ENCODE measurements around the gene SFMBT1.
A peak's percentile ranks its signal among the peaks of the same experiment; 100 is the strongest.

Gene SFMBT1

GRCh38 chr3:52915294-52915693 is 130.6 kb downstream of the SFMBT1 start:
- no peak for DNase-seq

- DNase-seq: no peak
Measured at GRCh38 chr3:52912885-52913731, 132.8 kb downstream of the SFMBT1 start.

DNA sequence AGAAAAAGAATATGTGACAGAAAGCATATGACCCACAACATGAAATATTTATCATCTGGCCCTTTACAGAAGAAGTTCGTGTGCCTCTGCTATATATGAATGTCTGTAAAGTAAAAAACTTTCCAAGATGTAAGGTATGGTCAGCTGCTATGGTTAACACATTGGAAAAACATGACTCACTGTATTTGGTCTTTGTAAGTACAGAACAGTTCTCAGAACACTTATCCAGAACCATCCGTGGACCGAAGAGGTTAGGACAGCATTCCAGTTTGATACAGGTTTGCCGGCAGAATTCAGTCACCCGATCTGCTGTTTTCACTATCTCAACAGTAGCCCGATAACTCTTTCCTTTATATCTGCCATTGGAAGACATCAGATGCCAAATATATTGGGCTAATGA is 135.1 kb downstream of the SFMBT1 start:
- DNase-seq: no peak

GRCh38 chr3:52907497-52907896 is 138.4 kb downstream of the SFMBT1 start:
- no peak for DNase-seq

DNA sequence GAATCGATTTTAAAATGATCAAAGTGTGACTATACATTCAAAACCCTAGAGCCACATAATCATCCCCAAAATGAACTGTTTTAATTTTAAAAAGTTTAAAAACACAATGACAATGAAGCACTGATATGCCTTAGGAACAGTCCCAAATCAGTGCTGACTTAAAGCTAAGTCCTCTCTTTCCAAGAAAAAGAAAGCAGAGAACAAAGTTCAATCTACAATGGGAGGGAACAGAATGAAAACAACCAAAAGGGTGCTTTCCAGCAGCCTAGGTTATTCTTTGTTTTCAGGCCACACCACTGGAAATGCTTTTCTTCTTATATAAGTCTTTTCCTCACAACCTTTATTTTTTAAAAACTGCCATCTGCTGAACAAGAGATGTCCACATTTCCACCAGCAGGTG is 141.3 kb downstream of the SFMBT1 start:
- no peak for DNase-seq

GRCh38 chr3:52904000-52904399 is 141.9 kb downstream of the SFMBT1 start:
- no peak for DNase-seq

DNA sequence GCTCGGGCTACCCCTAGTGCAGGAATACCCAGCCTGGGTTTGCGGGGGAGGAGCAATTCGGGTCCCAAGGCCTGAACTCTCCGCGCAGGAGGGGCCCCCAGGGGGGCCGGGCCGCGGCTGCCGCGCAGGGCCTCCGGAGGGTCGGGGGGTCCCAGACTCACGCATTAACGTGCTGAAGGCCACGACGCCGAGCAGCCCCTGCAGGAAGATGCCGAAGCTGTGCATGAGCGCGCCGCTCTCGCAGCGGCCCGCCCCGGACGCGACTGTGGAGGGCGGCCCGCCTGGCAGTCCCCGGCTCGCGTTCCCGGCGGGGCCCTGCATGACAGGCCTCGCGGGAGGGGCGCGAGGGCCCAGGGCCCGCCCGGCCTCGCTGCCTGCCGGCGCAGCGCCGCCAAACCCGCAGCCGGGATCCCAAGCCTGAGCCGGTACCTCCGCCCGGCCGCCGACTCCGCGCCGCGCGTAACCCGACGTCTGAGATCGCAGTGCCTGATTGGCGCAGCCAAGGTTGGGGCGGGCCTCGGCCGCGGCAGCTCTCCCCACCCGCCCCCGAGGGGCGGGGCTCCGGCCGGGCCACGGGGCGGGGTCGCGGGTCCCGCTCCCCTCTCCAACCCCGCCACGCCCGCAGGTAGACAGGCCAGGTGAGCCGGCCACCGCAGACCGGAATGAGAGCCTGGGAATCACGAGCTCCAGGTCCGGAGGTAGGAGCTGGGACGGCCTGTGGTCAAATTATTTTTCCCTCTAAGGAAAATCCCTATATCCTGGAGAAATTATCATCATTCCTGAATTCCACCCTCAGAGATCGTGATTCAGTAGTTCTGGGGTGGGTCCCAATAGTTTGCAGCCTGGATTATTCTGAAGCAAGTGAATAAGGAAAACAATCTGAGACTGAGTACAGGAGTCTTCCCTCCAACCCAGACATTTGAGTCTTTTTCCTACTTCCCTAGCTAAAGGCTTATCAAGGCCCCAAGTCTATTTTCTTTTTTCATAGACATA is 148.4 kb downstream of the SFMBT1 start, which contains the start of gene STIMATE:
TSS of gene STIMATE (minus strand) at position 419 of the 993 bp plus-strand sequence. CDS start at position 321, 98 bp downstream.
- peak; percentile 60 for DNase-seq

DNA sequence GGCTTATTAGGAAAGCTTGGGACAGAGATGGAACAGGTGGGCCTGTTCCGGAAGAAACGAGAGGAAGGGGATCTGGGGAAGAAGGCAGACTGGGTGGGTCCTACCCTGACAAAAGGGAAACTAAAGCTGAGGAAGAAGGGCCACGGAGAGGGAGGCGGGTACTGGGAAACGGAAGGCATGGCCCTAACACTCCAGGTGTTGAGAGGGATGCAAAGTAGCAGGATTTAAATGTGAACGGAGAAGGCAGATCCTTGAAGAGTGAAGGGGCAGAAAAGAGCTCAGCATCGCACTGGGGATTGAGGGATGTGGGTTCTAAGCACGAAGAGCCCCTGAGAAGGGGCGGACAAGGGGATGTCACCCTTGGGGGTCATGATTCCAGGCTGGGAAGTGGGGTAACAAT is 149.3 kb downstream of the SFMBT1 start:
- DNase-seq: no peak

GRCh38 chr3:52896151-52896550 is 149.7 kb downstream of the SFMBT1 start:
- DNase-seq: no peak

DNA sequence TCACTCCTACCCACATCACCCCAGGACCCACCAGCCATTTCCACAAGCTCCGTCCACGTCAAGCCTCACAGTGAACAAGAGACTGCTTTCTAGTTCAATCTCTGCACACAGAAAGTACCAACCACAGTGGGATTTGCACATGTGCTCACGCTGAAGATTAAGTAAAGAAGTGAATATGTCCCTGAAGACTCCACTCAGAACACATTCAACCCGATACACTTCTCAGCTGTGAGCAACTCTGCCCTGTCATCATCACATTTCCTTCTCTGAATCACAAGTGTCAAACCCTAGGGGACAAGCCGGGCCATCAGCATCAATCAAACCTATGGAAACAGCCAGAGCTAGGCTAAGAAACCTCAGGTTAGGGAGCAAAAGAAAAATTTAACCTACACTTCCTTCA is 150.5 kb downstream of the SFMBT1 start:
- DNase-seq: no peak

DNA sequence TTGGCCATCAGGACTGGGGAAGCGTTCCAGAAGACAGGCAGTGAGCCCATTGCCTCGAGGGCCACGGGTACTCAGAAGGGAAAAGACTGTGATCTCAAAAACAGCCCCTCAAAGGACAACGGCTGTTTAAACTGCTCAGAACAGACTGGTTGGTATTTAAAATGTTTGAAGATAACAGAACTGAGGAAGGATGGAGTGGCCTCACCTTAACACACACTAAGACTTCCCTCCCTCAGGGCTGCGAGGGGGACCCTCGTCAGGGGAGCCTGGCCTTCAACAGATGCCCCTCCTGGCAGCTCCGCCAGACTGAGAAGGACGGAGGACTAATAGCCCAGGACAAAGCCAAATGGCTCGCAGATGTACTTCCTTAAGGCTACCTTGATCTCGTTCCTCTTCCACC is 151.1 kb downstream of the SFMBT1 start:
- DNase-seq: no peak

DNA sequence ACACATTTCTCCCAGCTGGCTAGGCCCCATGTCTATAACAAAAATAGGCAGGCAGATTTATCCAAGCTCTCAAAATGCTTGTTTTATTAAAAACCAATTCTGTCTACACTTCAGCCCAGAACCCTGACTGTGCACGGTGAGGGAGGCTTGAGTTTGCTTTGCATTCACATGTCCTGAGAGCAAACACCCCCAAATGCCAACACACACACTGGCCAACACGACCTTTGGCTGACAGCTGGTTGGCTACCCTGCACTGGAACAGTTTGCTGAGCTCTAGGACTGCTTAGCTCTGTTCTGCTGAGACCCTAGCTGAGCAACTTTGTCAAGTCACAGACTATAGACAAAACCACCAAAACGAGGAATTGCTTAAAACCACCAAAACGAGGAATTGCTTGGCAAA is 152.2 kb downstream of the SFMBT1 start:
- no peak for DNase-seq

- no peak for DNase-seq
Measured at GRCh38 chr3:52892625-52893311, 153.1 kb downstream of the SFMBT1 start.

DNA sequence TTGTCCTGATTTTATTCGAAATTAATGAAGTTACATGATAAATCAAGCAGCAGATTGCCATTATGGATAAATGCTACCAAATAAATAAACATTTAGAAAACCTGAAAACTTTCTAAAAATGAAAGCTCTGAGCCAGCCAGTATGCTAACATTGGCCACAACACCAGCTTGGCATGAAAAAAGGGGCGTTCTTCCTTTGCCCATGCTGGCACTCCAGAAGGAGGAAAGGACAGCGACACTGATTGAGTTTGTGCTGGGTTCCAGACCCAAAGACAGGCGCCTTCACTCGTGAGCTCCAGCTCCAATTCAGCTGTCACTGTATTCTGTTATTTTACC is 153.6 kb downstream of the SFMBT1 start:
- DNase-seq: no peak

- DNase-seq: no peak
Measured at GRCh38 chr3:52891615-52892081, 154.2 kb downstream of the SFMBT1 start.

DNA sequence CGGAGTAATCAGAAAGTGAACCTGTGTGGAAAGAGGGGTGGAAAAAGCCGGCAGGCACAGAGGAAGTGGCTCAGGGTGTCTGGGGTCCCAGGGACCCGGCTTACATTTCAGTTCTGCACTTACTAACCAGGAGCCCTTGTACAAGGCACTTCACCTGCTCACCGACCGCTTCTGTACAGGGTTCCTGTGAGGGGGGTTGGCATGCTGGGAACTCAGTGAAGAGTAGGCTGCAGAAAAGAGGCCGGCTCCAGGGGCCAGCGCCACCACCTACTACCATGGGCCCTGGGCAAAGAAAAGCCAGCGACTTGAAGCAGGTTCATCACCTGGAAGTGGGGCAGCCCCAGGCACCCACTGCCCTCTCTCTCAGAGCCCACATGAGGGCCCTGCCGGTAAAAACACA is 154.7 kb downstream of the SFMBT1 start:
- no peak for DNase-seq

DNA sequence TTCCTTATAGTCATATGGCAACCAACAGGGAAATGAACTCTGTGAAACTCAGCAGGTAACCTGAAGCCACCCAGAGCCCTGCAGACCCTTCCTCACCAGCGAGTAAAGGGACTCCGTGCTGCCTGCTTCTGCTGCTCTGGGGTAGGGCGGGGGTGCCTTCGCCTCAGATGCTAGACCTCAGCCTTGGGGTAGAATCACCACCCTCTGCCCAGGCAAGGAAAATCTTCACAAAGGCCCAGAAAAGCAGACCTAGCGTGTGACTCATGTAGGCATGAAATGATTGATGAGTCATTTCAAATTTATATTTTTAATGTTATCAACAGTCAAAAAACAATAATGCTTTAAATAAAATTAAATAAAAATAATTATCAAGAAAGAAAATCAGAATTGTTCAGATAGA is 155.1 kb downstream of the SFMBT1 start:
- DNase-seq: no peak

DNA sequence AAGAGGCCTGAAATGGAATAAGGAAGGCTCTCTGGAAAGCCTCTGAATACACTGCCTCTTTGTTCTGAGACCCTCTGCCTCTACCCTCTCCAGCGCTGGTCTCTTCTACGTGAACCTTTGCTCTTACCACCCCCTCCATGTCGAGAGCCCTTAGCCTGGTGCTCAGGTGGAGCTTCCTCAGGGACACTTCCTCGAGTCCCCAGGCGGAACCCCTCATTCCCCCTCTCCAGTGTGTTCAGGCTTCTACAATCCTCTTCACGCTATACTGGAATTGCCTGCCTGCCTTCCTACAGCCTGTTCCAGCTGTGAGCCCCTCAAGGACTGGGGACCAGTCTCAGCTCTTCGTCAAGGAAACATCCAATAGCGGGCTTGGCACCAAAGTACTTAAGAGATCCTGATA is 156.0 kb downstream of the SFMBT1 start:
- DNase-seq: no peak

DNA sequence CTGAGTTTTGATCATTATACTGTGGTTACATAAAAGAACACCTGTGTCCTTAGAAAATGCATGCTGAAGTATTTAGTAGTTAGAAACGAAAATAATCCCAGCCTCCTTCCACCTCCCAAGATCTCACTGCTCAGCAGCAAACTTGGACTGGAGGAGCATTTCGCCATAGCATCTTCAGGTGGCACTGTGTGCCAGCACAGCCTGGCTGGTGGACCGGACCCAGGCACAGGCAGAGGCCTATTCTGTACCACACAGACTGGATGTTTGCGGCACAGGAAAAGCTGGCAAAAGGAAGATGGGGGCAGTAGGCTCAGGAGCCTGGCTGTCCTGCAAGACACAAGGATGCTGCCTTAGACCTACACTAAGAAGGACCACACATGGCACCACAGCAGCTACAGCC is 158.7 kb downstream of the SFMBT1 start:
- no peak for DNase-seq

DNA sequence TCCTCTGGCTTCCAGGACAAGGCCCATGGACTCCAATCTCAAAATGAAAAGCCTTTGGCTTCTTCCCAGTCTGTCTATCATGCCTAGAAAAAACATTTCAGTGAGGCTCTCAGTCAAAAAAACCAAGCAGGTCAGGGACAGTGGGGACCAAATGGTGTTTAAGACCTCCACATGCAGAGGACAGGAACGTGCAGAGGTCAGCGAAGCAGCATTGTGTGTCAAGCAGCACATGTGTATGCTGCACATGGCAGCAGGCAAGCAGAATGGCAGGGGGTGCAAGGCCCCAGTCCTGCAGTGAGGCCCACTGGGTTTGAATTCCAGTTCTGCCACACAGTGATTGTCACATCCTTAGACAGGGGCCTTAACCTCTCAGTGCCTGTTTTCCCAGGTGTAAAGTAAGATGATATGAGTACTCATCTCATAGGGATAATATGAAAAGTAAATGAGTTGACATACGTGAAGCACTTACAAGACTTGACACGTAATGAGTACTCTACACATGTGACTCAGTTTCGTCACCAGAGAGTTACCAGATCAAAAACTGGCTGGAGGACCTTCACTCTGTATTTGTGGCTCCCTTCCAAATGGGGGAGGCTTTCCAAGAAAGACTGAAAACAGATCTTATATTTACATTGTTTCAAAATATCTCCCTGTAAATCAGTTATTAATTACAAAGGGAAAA is 159.7 kb downstream of the SFMBT1 start:
- DNase-seq: no peak

DNA sequence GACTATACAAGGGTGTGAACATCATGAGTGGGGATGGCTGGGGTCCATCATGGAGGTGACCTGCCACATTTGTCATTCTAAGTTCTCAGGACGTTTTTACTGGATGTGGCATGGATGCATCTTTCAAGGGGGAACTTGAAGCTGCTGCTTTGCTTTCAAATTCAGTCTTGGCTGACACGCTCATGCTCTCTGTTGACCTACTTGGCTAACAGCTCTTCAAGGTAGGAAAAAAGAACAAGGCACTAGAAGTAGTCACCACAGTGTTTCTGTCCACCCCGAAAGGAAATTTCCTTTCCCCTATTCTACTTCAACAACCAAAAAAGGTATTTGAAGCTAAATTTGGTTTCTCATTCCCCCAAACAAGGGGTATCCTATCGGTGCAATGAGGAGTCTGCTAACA is 163.5 kb downstream of the SFMBT1 start:
- DNase-seq: no peak

- DNase-seq: no peak
Measured at GRCh38 chr3:52881871-52882270, 164.0 kb downstream of the SFMBT1 start.
